ENCODE data around the gene COL5A1.

COL5A1 gene

GRCh38 chr9:134641173-134641989, at the start of gene COL5A1:
TSS of gene COL5A1 (plus strand) at chr9:134641803. CDS start at chr9:134642188, 385 bp downstream.
- peak; percentile 43 for DNase-seq (ENCODE audit: low read depth)
- H3K4me3 ChIP-seq (ENCODE audit: low read length) = peak within 1 kb of the TSS; percentile 55
- no peak for TF ChIP-seq CTCF (conservative IDR thresholded peaks at IDR 0.05; ENCODE audit: low read depth, low read length)

GRCh38 chr9:134592018-134592818, 49.4 kb upstream of the COL5A1 start:
- TF ChIP-seq CTCF (conservative IDR thresholded peaks at IDR 0.05; ENCODE audit: low read depth, low read length) = no peak
- DNase-seq (ENCODE audit: low read depth) = no peak
- no peak overlapping the region for H3K4me3 ChIP-seq (ENCODE audit: low read length)

GRCh38 chr9:134592819-134593200, 48.8 kb upstream of the COL5A1 start:
- TF ChIP-seq CTCF (conservative IDR thresholded peaks at IDR 0.05; ENCODE audit: low read depth, low read length) = no peak
- no peak for DNase-seq (ENCODE audit: low read depth)
- no peak overlapping the region for H3K4me3 ChIP-seq (ENCODE audit: low read length)

- no peak overlapping the region for H3K4me3 ChIP-seq (ENCODE audit: low read length)
- TF ChIP-seq CTCF (conservative IDR thresholded peaks at IDR 0.05; ENCODE audit: low read depth, low read length) = no peak
- DNase-seq (ENCODE audit: low read depth) = no peak
Measured at GRCh38 chr9:134593286-134594077, 48.1 kb upstream of the COL5A1 start.

GRCh38 chr9:134594078-134594941, 47.3 kb upstream of the COL5A1 start:
- no peak for DNase-seq (ENCODE audit: low read depth)
- no peak overlapping the region for H3K4me3 ChIP-seq (ENCODE audit: low read length)
- no peak for TF ChIP-seq CTCF (conservative IDR thresholded peaks at IDR 0.05; ENCODE audit: low read depth, low read length)

- no peak overlapping the region for H3K4me3 ChIP-seq (ENCODE audit: low read length)
- DNase-seq (ENCODE audit: low read depth) = no peak
- TF ChIP-seq CTCF (conservative IDR thresholded peaks at IDR 0.05; ENCODE audit: low read depth, low read length) = no peak
Measured at GRCh38 chr9:134595014-134595413, 46.6 kb upstream of the COL5A1 start.
